Subcutaneous adipose tissue (tissue), 4 donors: ENCODE results near the gene SFPQ. TPM values are rescaled to one million over a fixed set of nuclear protein-coding genes. Genes with fewer than 3 reads are reported as not detected.

Source experiments
- total RNA-seq, 4 donors: library from RNA; depleted of rRNA; stranded (reverse); fragments of >200 nt; gene quantifications; one replicate each; pipeline ENCODE4 v1.1.0, GENCODE V29; 2016
- TF ChIP-seq, protein P1 (sequence below): fragments of 450-650 bp; IDR thresholded peaks from one replicate; pipeline ENCODE4 v1.5.1; 2016; ENCODE audit warnings: low read depth, mild to moderate bottlenecking, control low read depth, antibody characterized with exemption, moderate library complexity

SFPQ gene
- total RNA-seq, 4 donors from 2014 or later, result 163 to 267 (median 218) TPM

DNA sequence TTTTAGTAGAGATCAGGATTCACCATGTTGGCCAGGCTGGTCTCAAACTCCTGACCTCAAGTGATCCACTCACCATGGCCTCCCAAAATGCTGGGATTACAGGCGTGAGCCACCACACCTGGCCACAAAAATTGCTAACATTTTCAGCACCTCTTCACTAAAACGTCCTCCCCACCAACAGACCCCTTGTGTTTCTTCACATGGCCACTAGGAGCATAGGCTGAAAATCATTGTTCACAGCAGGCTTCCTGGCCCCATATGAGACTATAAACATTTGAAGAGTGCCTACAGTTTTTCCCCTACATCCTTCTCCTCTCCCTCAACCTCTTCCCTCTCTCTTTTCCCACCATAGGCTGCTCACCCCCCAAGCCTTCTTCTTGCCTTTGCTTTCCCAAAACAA, 28.0 kb upstream of the SFPQ start:
- TF ChIP-seq, protein P1, sequence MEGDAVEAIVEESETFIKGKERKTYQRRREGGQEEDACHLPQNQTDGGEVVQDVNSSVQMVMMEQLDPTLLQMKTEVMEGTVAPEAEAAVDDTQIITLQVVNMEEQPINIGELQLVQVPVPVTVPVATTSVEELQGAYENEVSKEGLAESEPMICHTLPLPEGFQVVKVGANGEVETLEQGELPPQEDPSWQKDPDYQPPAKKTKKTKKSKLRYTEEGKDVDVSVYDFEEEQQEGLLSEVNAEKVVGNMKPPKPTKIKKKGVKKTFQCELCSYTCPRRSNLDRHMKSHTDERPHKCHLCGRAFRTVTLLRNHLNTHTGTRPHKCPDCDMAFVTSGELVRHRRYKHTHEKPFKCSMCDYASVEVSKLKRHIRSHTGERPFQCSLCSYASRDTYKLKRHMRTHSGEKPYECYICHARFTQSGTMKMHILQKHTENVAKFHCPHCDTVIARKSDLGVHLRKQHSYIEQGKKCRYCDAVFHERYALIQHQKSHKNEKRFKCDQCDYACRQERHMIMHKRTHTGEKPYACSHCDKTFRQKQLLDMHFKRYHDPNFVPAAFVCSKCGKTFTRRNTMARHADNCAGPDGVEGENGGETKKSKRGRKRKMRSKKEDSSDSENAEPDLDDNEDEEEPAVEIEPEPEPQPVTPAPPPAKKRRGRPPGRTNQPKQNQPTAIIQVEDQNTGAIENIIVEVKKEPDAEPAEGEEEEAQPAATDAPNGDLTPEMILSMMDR, result no peak

DNA sequence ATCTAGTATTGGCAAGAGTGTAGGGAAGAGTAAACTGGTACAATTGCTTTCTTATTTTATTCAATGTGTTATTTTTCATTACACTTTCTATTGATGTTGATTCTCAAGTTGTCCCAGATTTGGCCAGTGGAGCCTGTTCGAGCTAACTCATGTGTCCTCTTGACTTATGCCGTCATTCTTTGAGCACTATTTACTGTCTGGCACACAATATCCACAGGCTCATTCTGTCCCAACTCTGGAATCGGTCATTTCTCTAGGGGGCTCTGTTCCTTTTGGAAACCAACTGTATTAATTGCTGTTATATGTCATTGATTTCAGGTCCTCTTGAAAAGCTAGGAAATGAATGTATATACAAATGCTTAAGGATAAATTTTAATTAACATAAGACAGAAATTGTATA, 22.4 kb upstream of the SFPQ start:
- TF ChIP-seq, protein P1, result no peak

DNA sequence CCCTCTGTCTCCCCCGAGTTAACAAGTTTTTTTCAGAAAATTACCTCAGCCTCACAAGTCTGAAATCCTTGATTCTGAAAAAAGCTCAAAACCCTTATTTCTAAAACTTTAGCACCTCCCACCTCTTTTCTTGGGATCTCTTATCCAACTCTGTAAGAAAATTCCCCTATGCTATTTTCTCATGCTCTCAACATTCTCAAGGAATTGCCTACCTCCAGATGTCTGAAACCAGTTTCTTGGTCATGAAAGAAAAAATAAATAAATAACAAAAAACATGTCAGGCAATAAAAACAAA, 18.1 kb upstream of the SFPQ start:
- TF ChIP-seq, protein P1, result no peak

DNA sequence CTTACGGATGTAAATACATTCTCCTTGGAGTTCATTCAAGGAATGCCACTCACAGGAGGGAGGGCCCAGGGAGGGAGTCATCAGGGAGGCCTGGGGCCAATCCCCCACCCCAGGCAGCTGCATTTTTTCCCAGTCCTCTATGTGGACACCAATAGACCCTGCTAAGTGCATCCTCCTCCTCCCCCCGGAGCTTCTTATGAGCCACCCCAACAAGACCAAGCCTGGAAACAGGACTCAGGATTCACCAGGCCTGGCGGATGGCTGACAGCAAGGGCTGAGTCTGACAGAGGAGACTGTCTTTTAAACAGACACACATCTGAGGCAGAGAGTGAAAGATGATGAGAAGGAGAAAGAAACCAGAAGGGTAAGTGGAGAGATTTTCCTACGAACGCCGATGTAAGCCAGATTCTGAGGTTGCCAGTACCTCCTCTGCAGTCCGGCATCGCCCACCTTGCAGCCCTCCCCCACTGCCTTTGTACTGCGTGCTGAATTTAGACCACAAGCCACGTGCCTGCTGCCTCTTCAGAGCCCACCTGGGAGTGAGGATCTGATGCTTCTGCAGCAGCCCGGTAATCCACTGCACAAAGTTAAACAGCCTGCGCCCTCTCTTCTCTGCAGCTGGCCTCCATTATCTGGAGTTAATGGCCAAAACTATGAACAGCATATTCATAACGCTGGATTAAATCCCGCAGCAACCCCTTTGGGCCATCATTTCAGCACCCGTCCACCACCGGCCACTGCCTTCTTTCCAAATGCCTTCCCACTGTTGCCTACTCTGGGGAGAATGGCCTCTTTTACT, 17.6 kb upstream of the SFPQ start:
- TF ChIP-seq, protein P1, result no peak

DNA sequence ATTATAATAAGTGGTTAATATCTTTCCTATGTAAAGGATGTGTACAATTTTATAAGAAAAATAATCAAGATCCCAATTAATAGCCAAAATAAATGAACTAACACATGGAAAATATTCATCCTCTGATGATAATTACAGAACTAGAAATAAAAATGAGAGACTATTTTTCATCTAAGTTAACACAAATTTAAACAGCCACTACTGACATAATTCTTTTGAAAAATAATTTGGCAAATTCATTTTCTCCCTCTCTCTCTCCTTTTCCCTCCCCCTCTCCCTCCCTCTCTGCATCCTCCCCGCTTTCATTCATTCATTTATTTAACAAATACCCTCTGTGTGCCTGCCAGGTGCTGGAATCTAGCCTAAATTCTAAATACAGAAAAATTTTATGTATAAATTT, 10.3 kb upstream of the SFPQ start:
- TF ChIP-seq, protein P1, result no peak

DNA sequence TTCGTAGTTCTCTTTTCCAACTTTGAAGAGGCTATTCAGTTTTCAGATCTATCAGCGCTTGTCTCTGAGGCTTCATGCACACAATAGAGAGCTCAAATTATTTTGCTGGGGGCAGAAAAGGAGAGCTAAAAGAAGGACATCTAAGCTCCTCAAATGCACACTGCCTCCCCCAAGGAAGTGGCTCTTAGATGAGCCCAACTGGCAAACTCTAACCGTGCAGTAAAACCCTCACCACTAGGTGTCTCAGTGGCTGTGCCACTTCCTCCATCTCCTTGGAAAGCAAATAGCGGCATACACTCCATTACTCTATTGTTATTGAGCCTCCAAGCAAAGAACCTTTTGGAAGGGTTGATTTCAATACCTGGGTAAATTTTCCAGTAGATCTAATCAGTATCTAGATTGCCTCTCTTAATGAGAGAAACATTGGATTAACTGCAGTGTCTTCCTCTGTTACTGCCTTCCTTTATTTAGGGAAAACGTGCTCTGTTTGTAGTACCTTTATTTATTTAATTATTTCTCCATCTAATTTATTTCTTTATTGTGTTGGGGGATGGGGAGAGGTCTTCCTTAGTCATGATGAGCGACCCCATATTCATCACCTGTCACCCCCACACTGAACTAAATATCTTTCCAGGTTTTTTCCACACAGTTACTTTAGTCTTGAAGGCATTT, 9.2 kb upstream of the SFPQ start:
- TF ChIP-seq, protein P1, result no peak

DNA sequence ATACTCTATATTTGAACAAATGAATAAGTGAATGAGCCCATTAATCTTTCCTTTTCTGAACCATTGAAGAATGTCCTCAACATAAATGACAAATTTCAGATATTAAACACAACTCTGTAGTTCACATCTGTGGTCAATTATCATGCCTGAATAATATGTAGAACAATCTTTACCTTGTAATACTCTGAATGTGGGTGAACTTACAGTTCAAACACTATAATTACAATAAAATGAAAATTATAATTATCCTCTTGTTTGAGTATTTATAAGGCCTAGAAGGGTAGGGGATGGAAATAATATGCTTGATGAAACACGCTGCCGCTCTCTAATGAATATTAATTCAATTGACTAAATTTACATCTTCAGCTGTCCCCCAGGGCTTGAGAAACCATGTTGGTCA, 8.7 kb upstream of the SFPQ start:
- TF ChIP-seq, protein P1, result no peak
